Measurements from ENCODE around the gene ZNF362. TPM values are rescaled to one million over a fixed set of nuclear protein-coding genes. Genes with fewer than 3 reads are reported as not detected.

Gene ZNF362
- total RNA-seq, 1 experiment from 2014 or later, result 29.5 TPM

GRCh38 chr1:33270379-33270778, 14.1 kb downstream of the ZNF362 start:
- BruUV-seq (replicated peaks), result no TSS peak
- CTCF ChIA-PET, result no interaction called here
- Mint-ChIP-seq H3K9me3 (ENCODE audit: low read depth, unreplicated experiment) (no peaks in the 10 kb centered on the region), H3K4me1 (ENCODE audit: low read depth, unreplicated experiment) (no peaks in the 10 kb centered on the region), H3K4me3 (ENCODE audit: low read depth, unreplicated experiment) (no peak overlapping the region), H3K27me3 (ENCODE audit: unreplicated experiment) (no peaks in the 10 kb centered on the region), H3K27ac (ENCODE audit: unreplicated experiment) (no peak overlapping the region), H3K36me3 (ENCODE audit: insufficient read depth, unreplicated experiment) (peaks cover 6% of the 10 kb centered on the region)
- intact Hi-C loops (cut with micrococcal nuclease; ENCODE audit: unreplicated experiment), result no loop called here
- TF ChIP-seq, protein P1, sequence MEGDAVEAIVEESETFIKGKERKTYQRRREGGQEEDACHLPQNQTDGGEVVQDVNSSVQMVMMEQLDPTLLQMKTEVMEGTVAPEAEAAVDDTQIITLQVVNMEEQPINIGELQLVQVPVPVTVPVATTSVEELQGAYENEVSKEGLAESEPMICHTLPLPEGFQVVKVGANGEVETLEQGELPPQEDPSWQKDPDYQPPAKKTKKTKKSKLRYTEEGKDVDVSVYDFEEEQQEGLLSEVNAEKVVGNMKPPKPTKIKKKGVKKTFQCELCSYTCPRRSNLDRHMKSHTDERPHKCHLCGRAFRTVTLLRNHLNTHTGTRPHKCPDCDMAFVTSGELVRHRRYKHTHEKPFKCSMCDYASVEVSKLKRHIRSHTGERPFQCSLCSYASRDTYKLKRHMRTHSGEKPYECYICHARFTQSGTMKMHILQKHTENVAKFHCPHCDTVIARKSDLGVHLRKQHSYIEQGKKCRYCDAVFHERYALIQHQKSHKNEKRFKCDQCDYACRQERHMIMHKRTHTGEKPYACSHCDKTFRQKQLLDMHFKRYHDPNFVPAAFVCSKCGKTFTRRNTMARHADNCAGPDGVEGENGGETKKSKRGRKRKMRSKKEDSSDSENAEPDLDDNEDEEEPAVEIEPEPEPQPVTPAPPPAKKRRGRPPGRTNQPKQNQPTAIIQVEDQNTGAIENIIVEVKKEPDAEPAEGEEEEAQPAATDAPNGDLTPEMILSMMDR (IDR thresholded peaks at IDR 0.05; ENCODE audit: unreplicated experiment), result no peak
- no peak for DNase-seq

DNA sequence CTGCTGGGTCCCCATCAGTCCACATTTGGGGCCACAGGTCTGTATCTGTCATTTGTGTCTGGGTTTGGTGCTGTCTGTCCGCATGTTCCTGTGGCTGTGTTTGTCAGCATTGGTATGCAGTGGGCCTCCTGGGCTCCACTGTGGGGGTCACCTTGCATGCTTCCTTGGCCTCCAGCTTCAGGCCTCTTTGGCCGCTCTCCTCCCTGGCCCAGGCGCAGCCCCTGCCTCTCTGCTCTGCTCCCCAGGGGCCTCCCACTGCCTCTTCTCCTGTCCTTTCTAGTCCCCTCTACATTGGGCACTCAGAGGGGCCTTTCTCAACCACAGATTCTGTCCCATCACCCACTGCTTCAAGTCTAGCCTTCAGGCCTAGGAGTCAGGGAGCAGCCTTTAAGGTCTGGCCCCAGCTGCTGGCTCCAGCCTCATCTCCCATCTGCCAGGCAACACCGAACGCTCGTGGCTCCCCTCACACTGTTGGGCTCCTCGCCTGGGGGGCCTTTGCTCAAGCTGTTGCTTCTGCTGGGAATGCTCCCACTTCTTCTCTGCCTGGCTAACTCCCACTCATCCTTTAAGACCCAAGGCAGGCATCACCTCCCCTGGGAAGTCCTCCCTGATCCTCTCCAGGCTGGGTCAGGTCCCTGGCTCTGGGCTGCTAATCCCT, 14.6 kb downstream of the ZNF362 start:
- Mint-ChIP-seq H3K36me3 (ENCODE audit: insufficient read depth, unreplicated experiment) (peaks cover 6% of the 10 kb centered on the region), H3K27ac (ENCODE audit: unreplicated experiment) (no peak overlapping the region), H3K4me3 (ENCODE audit: low read depth, unreplicated experiment) (no peak overlapping the region), H3K4me1 (ENCODE audit: low read depth, unreplicated experiment) (no peaks in the 10 kb centered on the region), H3K27me3 (ENCODE audit: unreplicated experiment) (no peaks in the 10 kb centered on the region), H3K9me3 (ENCODE audit: low read depth, unreplicated experiment) (no peaks in the 10 kb centered on the region)
- intact Hi-C loops (cut with micrococcal nuclease; ENCODE audit: unreplicated experiment), result no loop called here
- no peak for DNase-seq
- CTCF ChIA-PET, result no interaction called here
- BruUV-seq (replicated peaks), result no TSS peak
- TF ChIP-seq, protein P1 (IDR thresholded peaks at IDR 0.05; ENCODE audit: unreplicated experiment), result no peak

- no peak for DNase-seq
- intact Hi-C loops (cut with micrococcal nuclease; ENCODE audit: unreplicated experiment), result no loop called here
These were observed 15.6 kb downstream of the ZNF362 start for GRCh38 chr1:33271666-33272505.

DNA sequence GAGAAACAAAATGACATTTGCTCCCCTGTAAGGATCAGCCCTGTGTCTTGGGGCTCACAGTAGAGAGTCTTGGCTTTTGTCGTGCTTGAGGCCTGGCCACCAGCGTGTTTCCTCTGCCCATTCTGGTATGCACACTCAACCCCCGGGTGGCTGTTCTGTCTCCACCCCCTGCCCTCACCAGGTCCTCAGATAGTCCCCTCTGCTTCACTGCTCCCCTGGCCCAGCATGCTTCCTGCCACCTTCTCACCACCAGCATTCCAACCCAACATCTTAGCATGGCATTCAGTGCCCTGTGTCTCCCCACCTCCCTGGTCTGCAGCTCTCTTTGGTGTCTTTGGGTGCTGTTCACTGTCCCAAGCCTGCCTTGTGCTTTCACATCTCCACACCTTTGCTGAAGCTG, 16.2 kb downstream of the ZNF362 start:
- Mint-ChIP-seq H3K4me1 (ENCODE audit: low read depth, unreplicated experiment) (no peaks in the 10 kb centered on the region), H3K4me3 (ENCODE audit: low read depth, unreplicated experiment) (no peak overlapping the region), H3K27me3 (ENCODE audit: unreplicated experiment) (no peaks in the 10 kb centered on the region), H3K9me3 (ENCODE audit: low read depth, unreplicated experiment) (no peaks in the 10 kb centered on the region), H3K36me3 (ENCODE audit: insufficient read depth, unreplicated experiment) (peaks cover 6% of the 10 kb centered on the region), H3K27ac (ENCODE audit: unreplicated experiment) (no peak overlapping the region)
- DNase-seq, result no peak
- CTCF ChIA-PET, result interaction anchor here (0.6 kb wide), 1 partner anchor 10 kb away, joined by 3 read pairs; no protein-coding TSS in a partner anchor
- no TSS peak for BruUV-seq (replicated peaks)
- TF ChIP-seq, protein P1 (IDR thresholded peaks at IDR 0.05; ENCODE audit: unreplicated experiment), result no peak
- intact Hi-C loops (cut with micrococcal nuclease; ENCODE audit: unreplicated experiment), result no loop called here

More at GRCh38 chr1:33271666-33272505, 15.6 kb downstream of the ZNF362 start:
- H3K36me3 Mint-ChIP-seq (ENCODE audit: insufficient read depth, unreplicated experiment), result peaks cover 6% of the 10 kb centered on the region
- no peaks in the 10 kb centered on the region for H3K9me3 Mint-ChIP-seq (ENCODE audit: low read depth, unreplicated experiment)
- TF ChIP-seq, protein P1 (IDR thresholded peaks at IDR 0.05; ENCODE audit: unreplicated experiment), result no peak
- no peaks in the 10 kb centered on the region for H3K27me3 Mint-ChIP-seq (ENCODE audit: unreplicated experiment)
- CTCF ChIA-PET, result interaction anchor here (0.6 kb wide), 1 partner anchor 10 kb away, joined by 3 read pairs; no protein-coding TSS in a partner anchor
- H3K4me1 Mint-ChIP-seq (ENCODE audit: low read depth, unreplicated experiment), result no peaks in the 10 kb centered on the region
- BruUV-seq (replicated peaks), result no TSS peak
- no peak overlapping the region for H3K27ac Mint-ChIP-seq (ENCODE audit: unreplicated experiment)
- no peak overlapping the region for H3K4me3 Mint-ChIP-seq (ENCODE audit: low read depth, unreplicated experiment)
